ENCODE measurements around the gene PRKRA.

DNA sequence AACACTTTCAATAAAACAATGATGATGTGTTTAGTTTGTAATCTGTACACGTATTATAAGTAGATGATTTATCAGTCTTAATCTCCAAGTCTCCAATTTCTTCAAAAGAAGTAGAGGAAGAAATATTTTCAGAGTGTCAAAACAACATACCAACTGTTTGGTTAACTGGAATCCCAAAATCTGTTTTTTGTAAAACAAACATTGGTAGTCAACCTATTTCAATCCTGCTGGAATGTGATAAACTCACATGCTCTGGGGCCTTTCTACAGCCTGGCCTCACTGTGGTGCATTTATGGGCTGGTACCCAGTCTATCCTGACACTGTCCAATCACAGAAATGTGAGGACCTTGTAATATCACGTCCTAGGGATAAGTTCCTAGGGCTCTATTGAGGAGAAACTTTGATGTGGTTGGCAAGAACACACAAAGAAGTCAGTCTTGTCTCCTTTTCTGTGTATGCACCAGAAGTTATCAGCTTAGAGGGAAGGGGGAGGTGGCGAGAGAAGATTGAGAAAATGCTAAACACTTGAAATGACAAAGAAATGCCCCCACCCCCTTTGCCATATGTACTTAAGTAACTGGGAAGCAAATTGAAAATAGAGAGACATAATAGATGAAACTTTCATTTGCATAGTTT, 47.2 kb downstream of the PRKRA start:
- TF ChIP-seq, protein P1, sequence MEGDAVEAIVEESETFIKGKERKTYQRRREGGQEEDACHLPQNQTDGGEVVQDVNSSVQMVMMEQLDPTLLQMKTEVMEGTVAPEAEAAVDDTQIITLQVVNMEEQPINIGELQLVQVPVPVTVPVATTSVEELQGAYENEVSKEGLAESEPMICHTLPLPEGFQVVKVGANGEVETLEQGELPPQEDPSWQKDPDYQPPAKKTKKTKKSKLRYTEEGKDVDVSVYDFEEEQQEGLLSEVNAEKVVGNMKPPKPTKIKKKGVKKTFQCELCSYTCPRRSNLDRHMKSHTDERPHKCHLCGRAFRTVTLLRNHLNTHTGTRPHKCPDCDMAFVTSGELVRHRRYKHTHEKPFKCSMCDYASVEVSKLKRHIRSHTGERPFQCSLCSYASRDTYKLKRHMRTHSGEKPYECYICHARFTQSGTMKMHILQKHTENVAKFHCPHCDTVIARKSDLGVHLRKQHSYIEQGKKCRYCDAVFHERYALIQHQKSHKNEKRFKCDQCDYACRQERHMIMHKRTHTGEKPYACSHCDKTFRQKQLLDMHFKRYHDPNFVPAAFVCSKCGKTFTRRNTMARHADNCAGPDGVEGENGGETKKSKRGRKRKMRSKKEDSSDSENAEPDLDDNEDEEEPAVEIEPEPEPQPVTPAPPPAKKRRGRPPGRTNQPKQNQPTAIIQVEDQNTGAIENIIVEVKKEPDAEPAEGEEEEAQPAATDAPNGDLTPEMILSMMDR (IDR thresholded peaks at IDR 0.05), result no peak
- no peak for TF ChIP-seq POLR2A (IDR thresholded peaks at IDR 0.05)
